SH-SY5Y (cell line): ENCODE data around the gene ATXN7L3B.

Experiments
- GATA2 ChIP-seq: IDR thresholded peaks from 2 replicates; pipeline ENCODE4 v1.6.1; 2011; ENCODE audit warnings: mild to moderate bottlenecking, low read depth, low read length
- GATA3 ChIP-seq: IDR thresholded peaks from 2 replicates; pipeline ENCODE4 v1.6.1; 2011; ENCODE audit warnings: low read depth, mild to moderate bottlenecking, low read length, moderate library complexity

- TF ChIP-seq GATA3: no peak
- TF ChIP-seq GATA2: no peak
Observed at GRCh38 chr12:74537126-74537706, 419 bp upstream of the ATXN7L3B start.
